IMR-90 (cell line): ENCODE results near the gene CD68.

Experiments
- RCOR1 ChIP-seq: IDR thresholded peaks from 2 replicates; pipeline ENCODE4 v1.6.1; 2012; ENCODE audit warnings: mild to moderate bottlenecking, low read length, improper control_type of control experiment; ENCODE audit not compliant: insufficient replicate concordance
- SMC3 ChIP-seq: fragments of 150-350 bp; IDR thresholded peaks from 2 replicates; pipeline ENCODE4 v1.6.1; 2016; ENCODE audit warnings: low read depth, mild to moderate bottlenecking, antibody characterized with exemption, low read length, moderate library complexity
- TF ChIP-seq, protein P1 (sequence below): conservative IDR thresholded peaks from 2 replicates; pipeline ENCODE4 v1.5.1; 2012; ENCODE audit warnings: mild to moderate bottlenecking, low read depth, low read length, improper control_type of control experiment

DNA sequence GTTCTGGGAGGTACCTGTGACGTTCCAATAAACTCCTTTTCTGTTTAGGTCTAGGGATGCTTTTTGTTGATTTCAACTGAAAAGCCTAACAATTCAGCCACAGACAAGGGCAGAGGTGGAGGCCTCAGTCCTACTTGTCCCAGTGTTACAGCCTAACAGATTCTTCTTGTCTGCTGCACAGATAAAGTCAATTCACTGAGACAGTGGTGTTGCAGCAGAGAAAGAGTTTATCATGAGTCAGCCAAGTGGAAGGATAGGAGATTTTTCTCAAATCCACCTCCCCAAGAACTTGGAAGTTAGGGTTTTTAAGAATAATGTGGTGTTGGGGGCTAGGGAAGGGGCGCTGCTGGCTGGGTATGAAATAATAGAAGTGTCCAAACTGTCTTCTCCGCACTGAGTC is 41.4 kb upstream of the CD68 start:
- TF ChIP-seq SMC3, result no peak
- TF ChIP-seq, protein P1, sequence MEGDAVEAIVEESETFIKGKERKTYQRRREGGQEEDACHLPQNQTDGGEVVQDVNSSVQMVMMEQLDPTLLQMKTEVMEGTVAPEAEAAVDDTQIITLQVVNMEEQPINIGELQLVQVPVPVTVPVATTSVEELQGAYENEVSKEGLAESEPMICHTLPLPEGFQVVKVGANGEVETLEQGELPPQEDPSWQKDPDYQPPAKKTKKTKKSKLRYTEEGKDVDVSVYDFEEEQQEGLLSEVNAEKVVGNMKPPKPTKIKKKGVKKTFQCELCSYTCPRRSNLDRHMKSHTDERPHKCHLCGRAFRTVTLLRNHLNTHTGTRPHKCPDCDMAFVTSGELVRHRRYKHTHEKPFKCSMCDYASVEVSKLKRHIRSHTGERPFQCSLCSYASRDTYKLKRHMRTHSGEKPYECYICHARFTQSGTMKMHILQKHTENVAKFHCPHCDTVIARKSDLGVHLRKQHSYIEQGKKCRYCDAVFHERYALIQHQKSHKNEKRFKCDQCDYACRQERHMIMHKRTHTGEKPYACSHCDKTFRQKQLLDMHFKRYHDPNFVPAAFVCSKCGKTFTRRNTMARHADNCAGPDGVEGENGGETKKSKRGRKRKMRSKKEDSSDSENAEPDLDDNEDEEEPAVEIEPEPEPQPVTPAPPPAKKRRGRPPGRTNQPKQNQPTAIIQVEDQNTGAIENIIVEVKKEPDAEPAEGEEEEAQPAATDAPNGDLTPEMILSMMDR, result no peak
- TF ChIP-seq RCOR1, result no peak
